Loucy (cell line): Measurements from ENCODE around the gene MACROH2A1.

Experiments
- CTCF ChIP-seq: fragments of 200-600 bp; sonication (generic); conservative IDR thresholded peaks from 2 replicates; pipeline ENCODE4 v1.5.1; 2014; ENCODE audit warnings: mild to moderate bottlenecking, antibody characterized with exemption, low read length
- EZH2phosphoT487 ChIP-seq: fragments of 200-600 bp; IDR thresholded peaks from 2 replicates; pipeline ENCODE4 v1.6.1; 2018; ENCODE audit warnings: antibody characterized with exemption, mild to moderate bottlenecking, moderate library complexity, borderline replicate concordance

- TF ChIP-seq CTCF = no peak
- TF ChIP-seq EZH2phosphoT487 = no peak
Observed at GRCh38 chr5:135324897-135325650, 74.0 kb downstream of the MACROH2A1 start.
